GM21447 (cell line): ENCODE measurements around the gene EMILIN1.
"Not testable (repeated sequence)": the region's sequence is repeated elsewhere in the genome, so short reads cannot be mapped to it uniquely, and the experiment has no call there.

Experiments used
- ATAC-seq: cut with Tn5 transposase; IDR thresholded peaks from one replicate; pipeline ENCODE4 v1.9.1; 2021; ENCODE audit not compliant: unreplicated experiment

EMILIN1 gene

DNA sequence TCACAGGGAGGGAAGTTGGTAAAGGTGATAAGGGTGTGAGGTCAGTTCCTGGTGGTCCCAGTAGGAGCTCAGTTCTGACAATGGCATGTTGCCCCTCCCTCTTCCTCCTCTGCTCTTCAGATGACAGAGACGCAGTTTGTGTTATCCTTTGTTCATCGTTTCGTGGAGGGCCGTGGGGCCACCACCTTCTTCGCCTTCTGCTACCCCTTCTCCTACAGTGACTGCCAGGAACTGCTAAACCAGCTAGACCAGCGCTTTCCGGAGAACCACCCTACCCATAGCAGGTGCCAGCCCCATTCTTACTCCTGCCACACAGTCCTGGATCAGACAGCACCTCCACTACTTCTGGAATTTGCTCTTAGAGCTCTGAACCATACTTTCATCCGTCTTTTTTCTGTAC, 24.6 kb upstream of the EMILIN1 start:
- ATAC-seq: no peak

DNA sequence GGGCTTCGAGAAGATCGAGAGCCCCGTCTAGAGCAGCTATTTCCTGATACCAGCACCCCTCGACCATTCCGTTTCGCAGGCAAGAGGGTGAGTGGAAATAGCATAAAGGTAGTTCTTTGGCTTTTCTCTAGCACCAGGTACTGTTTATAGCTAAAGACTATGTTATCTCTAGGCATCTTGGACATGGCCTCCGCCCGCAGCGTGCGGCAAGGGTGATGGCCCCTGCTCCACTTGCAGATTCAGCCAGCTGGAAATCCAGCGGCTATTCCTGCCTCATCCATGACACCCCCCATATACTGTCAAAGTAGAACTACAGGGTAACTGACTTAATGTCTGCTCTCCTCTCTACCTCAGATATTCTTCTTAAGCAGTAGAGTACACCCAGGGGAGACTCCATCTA, 23.7 kb upstream of the EMILIN1 start:
- ATAC-seq: no peak

DNA sequence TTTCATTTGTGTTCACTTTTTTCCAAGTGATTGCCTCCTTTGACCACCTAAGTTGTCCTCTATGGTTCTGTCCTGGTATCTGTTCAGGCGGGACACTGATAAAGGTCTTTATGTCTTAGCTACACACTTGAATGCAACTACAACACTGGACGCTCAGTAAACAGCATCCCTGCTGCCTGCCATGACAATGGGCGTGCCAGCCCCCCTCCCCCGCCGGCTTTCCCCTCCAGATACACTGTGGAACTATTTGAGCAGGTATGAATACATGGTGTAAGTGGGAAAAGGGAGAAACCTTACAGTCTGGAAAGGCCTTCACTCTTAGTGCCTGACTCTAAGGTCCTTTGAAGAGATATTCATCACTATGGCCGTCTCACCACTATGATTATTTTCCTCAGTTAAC, 21.2 kb upstream of the EMILIN1 start:
- no peak for ATAC-seq

DNA sequence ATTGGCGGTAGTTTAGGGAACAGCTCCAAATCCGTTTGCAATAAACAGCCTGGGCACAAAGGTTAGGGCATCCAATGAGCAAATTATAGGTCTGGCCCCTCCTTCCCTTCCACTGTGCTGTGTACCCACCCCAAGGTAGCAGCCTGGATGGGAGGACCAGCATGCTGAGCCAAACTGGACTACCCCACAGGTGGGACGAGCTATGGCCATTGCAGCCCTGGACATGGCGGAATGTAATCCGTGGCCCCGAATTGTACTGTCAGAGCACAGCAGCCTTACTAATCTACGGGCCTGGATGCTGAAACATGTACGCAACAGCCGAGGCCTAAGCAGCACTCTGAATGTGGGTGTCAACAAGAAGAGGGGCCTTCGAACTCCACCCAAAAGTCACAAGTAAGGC, 20.2 kb upstream of the EMILIN1 start:
- no peak for ATAC-seq

DNA sequence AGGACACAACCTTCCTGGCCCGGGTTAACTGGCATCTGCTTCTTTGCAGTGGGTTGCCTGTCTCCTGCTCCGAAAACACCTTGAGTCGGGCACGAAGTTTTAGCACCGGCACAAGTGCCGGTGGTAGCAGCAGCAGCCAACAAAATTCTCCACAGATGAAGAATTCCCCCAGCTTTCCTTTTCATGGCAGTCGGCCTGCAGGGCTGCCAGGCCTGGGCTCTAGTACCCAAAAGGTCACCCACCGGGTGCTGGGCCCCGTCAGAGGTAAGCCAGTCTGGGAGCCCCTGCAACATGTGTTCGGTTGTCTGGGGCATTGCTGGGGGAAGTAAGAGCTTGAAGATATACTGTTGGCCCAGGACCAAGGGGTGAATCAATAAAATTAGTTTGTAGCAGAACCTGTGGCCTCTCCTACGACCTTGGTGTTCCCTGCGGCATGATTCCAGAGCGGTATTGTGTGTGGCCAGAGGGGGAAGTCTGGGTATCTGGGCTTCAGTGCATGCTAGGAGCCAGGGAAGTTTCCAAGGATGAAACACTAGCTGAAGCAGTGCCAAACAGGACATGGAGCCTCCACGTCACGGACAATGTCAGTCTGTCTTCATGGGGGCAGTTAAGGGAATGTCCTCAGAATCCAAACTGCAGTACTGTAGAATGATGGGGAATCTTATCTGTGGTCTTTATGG, 19.1 kb upstream of the EMILIN1 start:
- no peak for ATAC-seq

DNA sequence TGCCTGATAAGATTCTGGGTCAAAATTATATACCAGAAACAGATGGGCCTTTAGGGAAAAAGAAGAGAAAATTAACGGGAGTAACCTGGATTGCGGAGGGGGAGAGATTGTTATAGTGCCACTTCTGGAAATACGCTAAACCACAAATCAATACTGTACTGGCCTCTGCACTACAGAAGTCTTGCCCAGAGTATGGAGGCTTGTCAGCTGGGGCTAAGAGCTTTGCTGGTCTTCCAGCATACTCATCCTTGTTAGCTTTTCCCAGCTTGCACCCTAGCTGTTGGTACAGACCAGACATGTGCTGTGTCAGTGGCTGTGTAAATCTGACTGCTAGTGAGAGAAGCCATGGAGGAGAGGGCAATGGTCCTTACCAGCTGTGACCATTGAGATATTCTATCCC, 18.1 kb upstream of the EMILIN1 start:
- no peak for ATAC-seq

DNA sequence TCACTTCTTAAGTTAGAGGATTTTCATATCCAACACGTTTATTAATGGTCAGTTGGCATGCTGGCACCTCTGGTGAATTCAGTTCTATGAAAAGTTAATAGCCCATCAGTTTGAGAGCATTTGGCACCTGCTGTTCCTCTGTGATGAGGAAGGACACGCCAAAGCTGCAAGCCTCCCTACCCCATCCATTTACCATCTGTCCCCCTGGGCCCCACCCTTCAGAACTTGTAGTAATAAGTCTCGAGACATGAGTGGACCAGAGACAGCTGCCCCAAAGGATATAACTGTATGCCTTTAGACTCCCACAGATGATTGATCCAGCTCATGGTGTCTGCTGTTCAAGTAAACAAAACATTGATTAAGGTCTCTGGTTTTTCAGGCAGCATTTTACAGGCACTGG, 13.3 kb upstream of the EMILIN1 start:
- ATAC-seq: no peak

DNA sequence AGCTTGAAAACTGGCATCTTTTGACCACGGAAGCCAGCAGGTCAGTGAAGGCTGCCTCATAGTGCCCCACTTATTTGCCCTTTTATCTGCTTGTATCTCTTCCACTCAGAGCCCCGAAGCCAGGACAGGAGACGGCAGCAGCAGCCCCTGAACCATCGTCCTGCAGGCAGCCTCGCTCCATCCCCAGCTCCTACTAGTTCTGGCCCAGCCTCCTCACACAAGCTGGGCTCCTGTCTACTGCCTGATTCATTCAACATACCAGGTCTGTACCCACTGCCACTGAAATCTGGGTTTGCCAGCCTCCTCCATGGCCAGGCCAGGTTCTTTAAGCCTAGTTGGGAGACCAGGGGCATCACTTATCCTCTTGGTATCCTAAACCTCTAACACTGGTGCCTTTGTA, 11.0 kb upstream of the EMILIN1 start:
- no peak for ATAC-seq

DNA sequence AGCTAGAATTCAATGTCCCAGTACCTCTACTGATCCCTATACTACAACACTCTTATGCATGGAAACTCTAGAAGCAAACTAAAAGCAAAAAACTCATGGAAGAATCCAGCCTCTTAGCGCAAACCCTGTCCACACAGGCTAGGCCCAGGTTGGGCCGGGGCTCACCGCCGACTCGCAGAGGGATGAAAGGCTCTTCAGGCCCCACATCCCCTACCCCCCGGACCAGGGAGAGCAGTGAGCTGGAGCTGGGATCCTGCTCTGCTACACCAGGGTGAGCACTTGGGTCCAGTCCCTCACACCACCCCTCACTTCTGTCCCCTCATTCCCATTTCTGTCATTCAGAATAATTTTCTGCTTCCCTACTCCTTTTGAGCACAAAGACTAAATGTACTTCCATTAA, 9.0 kb upstream of the EMILIN1 start:
- no peak for ATAC-seq

DNA sequence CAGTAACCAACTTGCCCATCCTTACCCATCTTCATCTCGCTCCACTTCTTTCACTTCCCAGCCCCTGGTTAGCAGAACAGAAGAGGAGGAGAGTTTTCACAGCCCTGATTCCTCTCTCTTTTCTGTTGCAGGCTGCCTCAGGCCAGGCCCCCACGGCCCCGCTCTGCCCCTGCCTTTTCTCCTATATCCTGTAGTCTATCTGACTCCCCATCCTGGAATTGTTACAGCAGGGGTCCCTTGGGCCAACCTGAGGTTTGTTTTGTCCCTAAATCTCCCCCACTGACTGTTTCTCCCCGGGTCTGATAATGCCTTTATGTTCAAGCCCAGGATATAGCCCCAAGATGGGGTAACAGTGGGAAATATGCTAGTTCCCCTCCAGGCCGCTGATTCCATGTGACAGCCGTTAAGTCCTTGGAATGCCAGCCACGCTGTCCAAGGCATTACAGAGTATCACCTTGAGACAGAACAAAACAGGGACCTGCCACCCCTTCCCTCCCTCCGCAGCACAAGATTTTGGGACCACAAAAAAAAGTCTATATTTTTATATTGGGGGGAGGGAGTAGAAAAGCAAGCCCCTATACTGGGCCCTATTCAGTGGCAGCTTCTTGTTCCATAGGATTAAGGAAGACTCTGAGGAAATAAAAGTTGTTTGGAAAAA, 8.3 kb upstream of the EMILIN1 start:
- ATAC-seq: no peak

DNA sequence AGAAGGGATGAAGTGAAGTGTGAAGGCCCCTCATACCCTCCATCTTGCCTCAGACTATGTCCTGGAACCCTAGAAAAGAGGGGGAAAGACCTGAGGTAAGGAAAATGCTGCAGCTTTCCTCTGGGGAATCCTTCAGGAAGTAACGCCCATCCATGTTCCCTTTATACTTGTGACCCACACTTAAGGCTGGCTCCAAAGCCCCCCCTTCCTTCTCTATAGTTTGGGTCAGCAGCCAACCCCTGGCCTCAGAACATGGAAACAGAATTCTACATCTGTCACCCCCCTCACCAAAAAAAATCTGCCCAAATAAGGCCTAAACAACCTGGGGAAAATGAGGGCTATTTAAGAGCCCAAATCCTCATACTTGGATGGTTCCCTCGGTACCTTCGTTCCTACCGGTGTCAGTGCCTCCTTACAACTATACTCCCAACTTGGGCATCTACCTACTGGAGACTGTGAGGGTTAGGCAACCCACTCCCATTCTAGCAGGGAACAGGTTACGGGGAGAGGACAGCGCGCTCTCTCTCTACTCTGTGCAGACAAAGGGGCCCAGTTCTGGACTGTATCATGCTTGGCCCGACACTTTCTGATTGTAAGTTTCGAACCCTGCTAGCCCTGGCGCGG, 7.7 kb upstream of the EMILIN1 start:
- no peak for ATAC-seq

DNA sequence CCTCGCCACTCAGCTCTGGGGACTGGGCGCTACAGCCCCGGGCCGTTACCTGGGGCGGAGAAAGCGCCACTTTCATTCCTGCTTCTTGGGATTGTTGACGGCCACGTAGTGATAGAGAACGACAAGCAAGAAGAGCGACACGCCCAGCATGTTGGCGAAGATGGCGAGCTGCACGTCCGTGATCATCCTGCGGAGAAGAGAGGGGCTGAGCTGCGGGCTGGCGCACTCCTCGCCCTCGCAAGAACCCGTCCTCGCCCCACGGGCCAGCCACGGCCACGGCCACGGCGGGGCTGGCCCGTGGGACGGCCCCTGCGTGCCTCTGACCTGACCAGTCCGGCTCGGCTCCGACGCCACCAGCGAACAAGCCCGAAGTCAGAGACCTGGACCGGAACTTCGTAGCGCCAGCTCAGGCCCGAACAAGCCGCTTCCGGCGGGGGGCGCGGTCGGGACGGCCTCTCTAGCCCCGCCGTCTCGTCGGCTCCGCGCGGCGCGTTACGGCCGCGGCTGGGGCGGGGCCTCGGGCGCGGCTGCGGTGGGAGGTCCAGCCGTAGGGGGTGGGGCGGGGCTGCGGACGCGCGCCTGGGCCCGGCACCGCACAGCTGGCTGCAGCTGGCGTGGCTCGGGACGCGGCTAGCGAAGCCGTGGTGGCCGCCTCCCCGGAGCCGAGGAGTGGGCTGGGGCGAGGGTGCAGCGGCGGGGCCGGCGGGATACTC, 7.0 kb upstream of the EMILIN1 start, which contains the start of gene OST4:
TSS of gene OST4 (minus strand) at position 378 of the 713 bp plus-strand sequence.
- peak; percentile 73 for ATAC-seq

DNA sequence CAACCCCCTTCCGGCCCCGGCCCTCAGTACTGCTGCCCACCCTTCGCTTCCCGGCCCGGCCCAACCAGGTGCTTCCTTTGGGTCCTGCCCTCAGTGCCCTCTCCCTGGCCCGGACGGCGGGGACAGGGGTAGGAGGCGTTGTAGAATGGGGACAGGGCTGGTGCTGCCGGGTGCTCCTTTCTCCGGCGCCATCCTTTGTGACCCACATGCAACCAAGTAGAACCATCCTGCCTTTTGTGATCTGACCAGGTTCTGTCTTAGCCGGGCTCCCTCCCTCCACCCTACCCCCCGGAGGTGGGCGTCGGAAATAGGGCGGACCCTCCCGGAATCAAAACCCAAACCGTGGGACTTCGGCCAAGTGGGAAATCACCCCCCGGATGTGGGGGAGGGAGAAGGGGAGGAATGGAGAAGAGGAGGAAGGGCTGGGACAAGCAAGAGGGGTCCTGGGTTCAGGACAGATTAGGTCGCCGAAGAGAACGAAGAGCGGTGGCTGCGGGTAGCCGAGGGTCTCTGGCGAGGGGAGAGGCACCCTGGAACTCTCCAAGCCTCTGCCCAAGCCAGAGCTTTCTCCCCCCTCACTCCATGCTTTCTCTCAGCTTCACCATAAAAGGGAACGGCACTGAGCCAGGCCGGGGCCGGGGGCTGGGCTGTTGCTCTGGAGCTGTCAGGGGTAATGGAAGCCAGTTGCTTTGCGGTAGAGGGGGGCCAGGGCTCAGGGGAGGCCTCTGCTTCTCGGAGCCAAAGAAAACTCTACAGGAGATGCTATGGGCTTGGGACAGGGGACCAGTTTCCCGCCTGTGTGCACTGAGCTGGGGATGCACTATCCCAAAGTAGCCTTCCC, 6.2 kb upstream of the EMILIN1 start:
- peak; percentile 24 for ATAC-seq

DNA sequence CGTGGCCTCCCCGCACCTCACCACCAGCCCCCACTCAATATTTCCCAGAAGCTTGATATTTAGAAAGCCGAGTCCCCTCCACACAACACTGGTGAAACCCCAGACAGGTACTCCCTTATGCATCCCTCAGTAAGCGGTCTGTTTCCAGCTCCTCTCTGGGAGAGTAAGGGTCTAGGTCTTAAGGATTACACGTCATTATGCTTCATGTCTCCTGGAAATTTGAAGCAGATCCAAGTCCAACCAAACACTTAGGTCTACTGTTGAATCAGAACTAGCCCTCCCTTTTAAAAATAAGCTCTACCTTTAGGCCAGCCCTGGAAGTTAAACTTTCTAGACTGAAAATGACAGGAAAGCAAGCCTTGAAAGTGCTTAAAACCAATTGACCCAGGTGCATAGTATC, 5.5 kb upstream of the EMILIN1 start:
- no peak for ATAC-seq

DNA sequence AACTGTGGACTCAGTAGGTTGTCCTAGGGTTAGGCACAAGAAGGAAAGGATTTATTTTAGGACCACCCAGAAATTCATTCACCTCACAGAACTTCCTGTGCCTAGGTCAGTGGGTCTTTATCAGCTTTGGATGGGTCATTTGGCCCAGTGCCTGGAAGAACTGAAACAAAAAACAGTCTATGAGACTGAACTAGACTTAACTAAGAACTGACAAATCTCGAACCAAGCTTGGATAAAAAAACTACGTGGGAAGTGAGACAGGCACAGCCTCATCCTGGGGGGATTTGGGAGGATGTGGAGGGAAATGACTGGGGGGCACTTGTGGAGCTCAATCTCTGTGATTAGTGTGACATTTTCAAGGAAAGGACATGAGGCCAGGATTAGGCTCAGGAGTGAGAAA, 4.6 kb upstream of the EMILIN1 start:
- no peak for ATAC-seq

DNA sequence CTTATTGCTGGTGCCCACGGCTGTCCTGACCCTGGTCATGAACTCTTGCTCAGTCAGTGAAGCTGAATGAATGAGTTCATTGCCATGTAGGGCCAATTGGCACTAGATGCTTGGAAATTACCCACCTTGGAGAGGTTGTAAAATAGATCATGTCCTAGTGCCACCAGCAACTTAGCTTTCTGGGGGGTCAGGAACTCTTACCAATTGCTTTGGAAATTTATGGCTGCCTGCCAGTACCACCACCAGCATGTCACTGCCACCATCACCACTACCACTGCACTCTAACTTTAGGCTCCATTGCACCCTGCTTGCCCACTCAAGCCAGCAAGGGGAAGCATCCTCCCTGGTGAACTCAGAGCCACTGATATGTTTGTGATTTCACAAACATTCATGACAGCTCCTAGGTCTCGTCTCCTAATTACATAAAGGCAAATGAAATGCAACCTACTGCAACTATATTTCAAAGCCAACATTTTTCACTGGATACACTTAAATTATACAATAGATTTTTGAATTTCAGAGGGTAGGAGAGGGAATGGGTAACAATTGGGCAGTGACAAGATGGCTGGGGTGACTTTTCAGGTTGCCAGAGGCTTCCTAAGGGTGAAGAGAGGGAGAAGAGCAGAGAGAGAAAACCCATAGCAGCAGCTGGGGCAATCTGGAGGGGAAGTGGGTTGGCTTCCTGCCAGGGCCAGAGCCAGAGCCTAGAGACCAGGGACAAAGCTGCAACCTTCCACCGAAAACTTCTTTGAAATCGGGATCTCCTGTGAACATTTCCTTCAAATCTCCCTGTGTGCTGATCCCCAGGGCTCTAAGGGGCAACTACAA, 3.5 kb upstream of the EMILIN1 start:
- ATAC-seq: no peak

DNA sequence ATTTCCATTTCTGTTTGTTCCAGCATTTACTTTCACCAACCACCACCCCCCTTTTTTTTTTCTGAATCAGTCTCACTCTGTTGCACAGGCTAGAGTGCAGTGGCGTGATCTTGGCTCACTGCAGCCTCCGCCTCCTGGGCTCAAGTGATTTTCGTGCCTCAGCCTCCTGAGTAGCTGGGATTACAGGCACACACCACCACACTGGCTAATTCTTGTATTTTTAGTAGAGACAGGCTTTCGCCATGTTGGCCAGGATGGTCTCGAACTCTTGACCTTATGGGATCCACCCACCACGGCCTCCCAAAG, 2.9 kb upstream of the EMILIN1 start:
- not testable (repeated sequence) for ATAC-seq

DNA sequence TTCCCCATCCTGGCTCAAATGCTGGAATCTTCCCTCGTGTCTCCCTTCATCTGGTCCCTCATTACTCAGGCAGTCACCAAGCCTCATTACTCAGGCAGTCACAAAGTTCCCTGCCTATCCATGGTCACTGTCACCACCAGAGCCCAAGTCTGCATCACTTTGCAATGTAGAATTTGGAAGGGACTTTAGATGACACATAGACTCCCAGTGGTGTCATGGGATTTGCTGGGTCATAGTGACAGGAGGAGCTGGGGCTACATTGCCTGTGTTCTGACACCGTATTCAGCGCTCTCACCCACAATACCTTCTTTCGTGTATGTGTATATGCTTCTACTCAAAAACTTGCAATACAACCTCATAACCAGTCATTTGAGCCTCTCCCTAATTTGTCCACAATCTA, 2.1 kb upstream of the EMILIN1 start:
- no peak for ATAC-seq

DNA sequence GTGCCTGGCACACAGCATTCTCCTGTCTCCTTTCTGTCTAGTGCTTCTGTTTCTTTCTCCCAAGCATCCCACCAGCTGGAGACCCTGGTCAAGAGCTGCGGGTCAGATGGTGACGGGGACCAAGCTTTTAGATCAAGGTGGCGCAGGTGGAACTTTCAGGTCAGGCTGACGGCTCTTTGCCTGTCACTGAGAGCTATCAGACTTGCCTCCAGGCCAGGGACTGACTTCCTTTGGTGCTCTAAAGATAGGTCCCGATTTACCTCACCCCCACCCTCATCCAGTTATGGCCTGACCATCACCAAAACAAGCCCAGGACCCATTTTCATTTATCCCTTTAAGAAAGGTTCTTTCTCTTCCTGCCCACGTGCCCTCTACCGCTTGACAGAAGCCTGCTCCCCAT, 1.2 kb upstream of the EMILIN1 start:
- ATAC-seq: no peak
